ENCODE data around the gene PARG.
"Not testable (repeated sequence)": the region's sequence is repeated elsewhere in the genome, so short reads cannot be mapped to it uniquely, and the experiment has no call there.

PARG gene

GRCh38 chr10:49931959-49932728 is 9.7 kb downstream of the PARG start:
- DNase-seq; H3K27me3 ChIP-seq; H3K27ac ChIP-seq; H3K4me1 ChIP-seq; intact Hi-C loops (cut with DNase I; ENCODE audit: low total_unique reads); H3K4me3 ChIP-seq; H3K36me3 ChIP-seq; H3K9me3 ChIP-seq: not testable (repeated sequence)

- H3K27ac ChIP-seq; H3K4me3 ChIP-seq; H3K4me1 ChIP-seq; intact Hi-C loops (cut with DNase I; ENCODE audit: low total_unique reads); H3K27me3 ChIP-seq; H3K9me3 ChIP-seq; DNase-seq; H3K36me3 ChIP-seq: not testable (repeated sequence)
Measured at GRCh38 chr10:49931276-49931675, 10.6 kb downstream of the PARG start.

- H3K27me3 ChIP-seq; H3K36me3 ChIP-seq; H3K4me3 ChIP-seq; H3K9me3 ChIP-seq; H3K27ac ChIP-seq; intact Hi-C loops (cut with DNase I; ENCODE audit: low total_unique reads); DNase-seq; H3K4me1 ChIP-seq: not testable (repeated sequence)
Measured at GRCh38 chr10:49923572-49923971, 18.3 kb downstream of the PARG start.

DNA sequence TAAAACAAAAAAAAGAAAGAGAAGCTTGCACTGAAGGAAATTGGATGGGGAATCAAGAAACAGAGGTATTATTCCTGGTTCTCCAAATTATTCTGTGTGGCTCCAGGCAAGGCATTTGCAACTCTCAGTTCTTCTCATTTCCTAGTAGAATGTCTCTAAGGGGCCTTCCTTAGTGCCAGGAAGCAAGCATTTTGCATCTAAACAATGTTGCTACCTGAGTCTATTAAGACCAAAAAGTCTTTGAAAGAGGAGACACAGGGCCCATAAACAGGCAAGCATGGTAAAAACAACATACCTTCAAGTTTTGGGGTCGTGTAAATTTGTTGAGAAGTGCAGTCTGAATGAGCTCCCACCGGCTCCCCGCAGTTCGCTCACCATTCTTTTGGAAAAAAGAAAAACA is 19.8 kb downstream of the PARG start:
- H3K27me3 ChIP-seq; intact Hi-C loops (cut with DNase I; ENCODE audit: low total_unique reads); DNase-seq; H3K27ac ChIP-seq; H3K9me3 ChIP-seq; H3K4me1 ChIP-seq; H3K4me3 ChIP-seq: not testable (repeated sequence)
- H3K36me3 ChIP-seq: peaks cover 5 to 13% (median 6%) of the 10 kb centered on the region in 3 donors

DNA sequence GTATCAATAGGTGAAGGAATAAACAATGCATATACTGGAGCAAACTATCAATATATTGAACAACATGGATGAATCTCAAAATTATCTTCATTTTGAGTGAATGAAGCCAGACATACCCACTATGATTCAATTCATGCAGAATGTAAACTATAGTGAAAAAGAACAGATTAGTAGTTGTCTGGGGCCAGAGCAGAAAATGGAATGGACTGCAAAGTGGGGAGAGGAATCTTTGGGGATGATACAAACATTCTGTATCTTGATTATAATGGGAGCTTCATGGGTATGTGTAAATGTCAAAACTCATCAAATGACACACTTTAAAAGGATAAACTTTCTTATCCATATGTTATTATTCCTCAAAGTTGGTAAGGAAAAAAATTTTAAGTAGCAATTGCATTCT is 23.9 kb downstream of the PARG start:
- intact Hi-C loops (cut with DNase I; ENCODE audit: low total_unique reads); H3K4me1 ChIP-seq; H3K4me3 ChIP-seq; H3K27ac ChIP-seq; H3K27me3 ChIP-seq; H3K9me3 ChIP-seq; DNase-seq: not testable (repeated sequence)
- peaks cover 5 to 13% (median 12%) of the 10 kb centered on the region in 3 donors for H3K36me3 ChIP-seq

DNA sequence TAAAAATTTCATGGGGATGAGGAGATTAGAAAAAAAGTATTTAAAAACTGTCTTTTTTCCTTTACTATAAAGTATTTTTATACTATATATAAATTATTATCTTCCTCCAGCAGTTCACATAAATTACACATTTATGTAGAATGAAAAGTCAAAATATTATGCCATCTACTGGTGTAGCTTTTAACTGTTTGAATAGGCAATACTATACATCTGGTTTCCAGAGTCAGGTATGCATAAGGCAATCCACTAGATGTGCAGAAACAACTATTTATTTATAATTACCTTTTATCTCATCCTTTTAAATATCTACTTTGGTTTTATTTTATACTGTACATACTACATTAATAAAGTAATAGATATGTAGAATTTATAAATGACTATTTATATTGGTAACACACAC is 25.4 kb downstream of the PARG start:
- H3K4me1 ChIP-seq; H3K4me3 ChIP-seq; H3K27me3 ChIP-seq; H3K27ac ChIP-seq; H3K9me3 ChIP-seq; DNase-seq; intact Hi-C loops (cut with DNase I; ENCODE audit: low total_unique reads): not testable (repeated sequence)
- H3K36me3 ChIP-seq: peaks cover 0 to 21% (median 5%) of the 10 kb centered on the region in 3 donors

DNA sequence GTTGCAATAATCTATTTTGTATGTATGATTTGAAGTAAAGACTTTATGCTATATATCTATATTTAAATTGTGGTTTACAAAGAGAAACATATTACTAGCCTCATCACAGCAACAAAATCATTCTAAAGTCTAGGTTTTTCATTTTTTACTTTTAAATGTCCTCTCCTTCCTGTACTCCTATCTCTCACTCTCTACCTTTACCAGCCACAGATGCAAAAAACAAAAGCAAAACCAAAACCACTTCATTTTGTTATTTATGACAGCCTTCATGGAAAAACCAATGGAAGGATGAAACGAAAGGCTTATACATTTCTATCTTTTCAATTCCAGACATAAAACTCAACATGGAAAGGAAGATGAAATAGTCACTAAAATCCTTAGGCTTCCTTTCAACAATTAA is 31.5 kb downstream of the PARG start:
- peaks cover 0 to 15% (median 7%) of the 10 kb centered on the region in 3 donors for H3K36me3 ChIP-seq
- H3K4me1 ChIP-seq; H3K27me3 ChIP-seq; H3K27ac ChIP-seq; H3K9me3 ChIP-seq; H3K4me3 ChIP-seq; intact Hi-C loops (cut with DNase I; ENCODE audit: low total_unique reads); DNase-seq: not testable (repeated sequence)

- H3K4me1 ChIP-seq; H3K4me3 ChIP-seq; H3K27me3 ChIP-seq; H3K27ac ChIP-seq; H3K9me3 ChIP-seq; intact Hi-C loops (cut with DNase I; ENCODE audit: low total_unique reads); DNase-seq: not testable (repeated sequence)
- peaks cover 0 to 15% (median 7%) of the 10 kb centered on the region in 3 donors for H3K36me3 ChIP-seq
Measured at GRCh38 chr10:49908290-49909080, 33.3 kb downstream of the PARG start.

DNA sequence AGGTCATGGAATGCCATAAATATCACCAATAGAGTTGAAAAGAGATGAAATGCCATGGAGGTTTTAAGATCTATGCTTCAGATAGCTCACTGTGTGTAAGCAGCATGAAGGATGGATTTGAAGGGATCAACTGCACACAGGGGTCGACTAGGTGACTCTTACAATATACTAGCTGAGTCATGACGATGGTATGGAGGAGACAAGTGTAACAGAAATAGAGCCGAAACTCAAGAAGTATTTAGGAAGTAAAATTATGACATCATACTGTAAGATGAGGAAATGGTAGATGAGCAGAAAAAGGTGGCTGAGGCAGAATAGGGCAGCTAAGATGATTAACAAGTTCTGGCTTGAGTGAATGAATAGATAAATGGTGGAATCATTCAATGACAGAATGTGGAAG is 38.0 kb downstream of the PARG start:
- DNase-seq; H3K27me3 ChIP-seq; H3K9me3 ChIP-seq; intact Hi-C loops (cut with DNase I; ENCODE audit: low total_unique reads); H3K36me3 ChIP-seq; H3K4me1 ChIP-seq; H3K27ac ChIP-seq; H3K4me3 ChIP-seq: not testable (repeated sequence)

GRCh38 chr10:49900406-49900805 is 41.4 kb downstream of the PARG start:
- DNase-seq; intact Hi-C loops (cut with DNase I; ENCODE audit: low total_unique reads); H3K9me3 ChIP-seq; H3K4me1 ChIP-seq; H3K27me3 ChIP-seq; H3K27ac ChIP-seq; H3K4me3 ChIP-seq: not testable (repeated sequence)
- H3K36me3 ChIP-seq: peaks cover 2 to 14% (median 8%) of the 10 kb centered on the region in 3 donors

GRCh38 chr10:49899999-49900398 is 41.8 kb downstream of the PARG start:
- H3K9me3 ChIP-seq; intact Hi-C loops (cut with DNase I; ENCODE audit: low total_unique reads); DNase-seq; H3K4me3 ChIP-seq; H3K27me3 ChIP-seq; H3K4me1 ChIP-seq; H3K27ac ChIP-seq: not testable (repeated sequence)
- peaks cover 3 to 16% (median 12%) of the 10 kb centered on the region in 3 donors for H3K36me3 ChIP-seq

DNA sequence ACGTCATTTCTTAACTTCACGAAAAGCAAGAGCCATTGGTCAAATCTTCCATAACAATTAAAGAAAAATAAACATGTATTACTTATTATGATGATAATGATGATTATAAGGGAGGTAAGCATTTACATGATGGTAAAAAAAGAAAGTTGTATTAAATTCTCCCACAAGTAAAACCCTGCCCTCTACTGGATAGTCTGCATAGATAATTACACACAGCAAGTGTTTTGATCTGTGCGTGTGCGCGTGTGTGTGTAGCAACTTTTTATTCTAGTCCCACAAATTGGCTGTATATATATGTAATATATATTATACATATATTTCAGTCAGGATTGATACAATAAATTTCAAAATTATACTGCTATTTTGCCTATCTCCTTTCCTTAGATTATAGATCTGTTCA is 51.8 kb downstream of the PARG start:
- H3K4me3 ChIP-seq; DNase-seq; H3K36me3 ChIP-seq; H3K9me3 ChIP-seq; H3K27me3 ChIP-seq; H3K27ac ChIP-seq; H3K4me1 ChIP-seq; intact Hi-C loops (cut with DNase I; ENCODE audit: low total_unique reads): not testable (repeated sequence)

DNA sequence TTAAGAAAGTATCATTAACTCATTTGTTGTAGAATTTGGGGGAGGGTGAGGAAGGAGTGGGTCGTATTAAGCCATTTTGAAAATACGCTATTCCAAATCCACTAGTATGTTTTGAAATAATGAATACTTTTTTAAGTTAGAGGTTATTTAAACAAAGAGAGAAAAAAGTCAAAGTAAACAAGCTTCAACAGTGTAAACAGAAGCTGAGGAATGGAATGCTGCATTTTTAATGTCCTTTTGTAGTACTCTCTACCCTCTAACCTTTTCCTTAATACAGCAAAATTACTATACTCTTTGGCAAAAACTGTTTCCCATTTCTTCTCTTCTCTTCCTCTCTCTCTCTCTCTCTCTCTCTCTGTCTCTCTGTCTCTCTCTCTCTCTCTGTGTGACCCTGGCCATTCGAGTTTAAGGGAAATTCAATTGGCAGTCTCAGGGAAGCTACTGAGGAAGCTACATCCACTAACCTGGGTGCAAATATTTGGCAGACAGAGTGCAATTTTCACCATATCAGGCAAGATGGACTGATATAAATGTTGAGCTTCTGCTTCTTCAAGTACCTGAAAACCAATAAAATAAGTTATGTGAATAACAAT is 57.0 kb downstream of the PARG start:
- H3K9me3 ChIP-seq; H3K27me3 ChIP-seq; H3K36me3 ChIP-seq; H3K4me3 ChIP-seq; H3K4me1 ChIP-seq; H3K27ac ChIP-seq; intact Hi-C loops (cut with DNase I; ENCODE audit: low total_unique reads); DNase-seq: not testable (repeated sequence)

DNA sequence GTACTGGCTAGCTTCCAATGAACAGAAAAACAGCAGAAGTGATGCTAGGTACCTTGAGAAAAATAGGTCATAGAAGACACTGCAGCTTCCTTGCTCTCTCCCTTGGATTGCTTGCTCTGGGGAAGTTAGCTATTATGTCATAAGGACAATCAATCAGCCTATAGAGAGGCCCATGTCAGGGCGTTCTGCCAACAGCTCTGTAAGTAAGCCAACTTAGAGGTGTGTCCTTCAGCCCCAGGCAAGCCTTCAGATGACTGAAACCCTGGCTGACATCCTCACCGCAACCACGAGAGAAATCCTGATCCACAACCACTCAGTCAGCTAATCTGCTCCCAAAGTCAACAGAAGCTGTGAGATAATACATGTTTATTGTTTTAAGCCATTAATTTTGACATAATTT is 58.0 kb downstream of the PARG start:
- H3K27me3 ChIP-seq: not testable (repeated sequence)

More for the DNA sequence above, 58.0 kb downstream of the PARG start:
- H3K4me1 ChIP-seq; H3K36me3 ChIP-seq; intact Hi-C loops (cut with DNase I; ENCODE audit: low total_unique reads); H3K4me3 ChIP-seq; DNase-seq; H3K27ac ChIP-seq; H3K9me3 ChIP-seq: not testable (repeated sequence)

Data from tibial artery (tissue), 4 donors.